Stomach (tissue), 4 donors: Measurements from ENCODE around the gene ARF1.

Source experiments
- EP300 ChIP-seq: sonication (generic); formaldehyde crosslinking; IDR thresholded peaks from one replicate; pipeline ENCODE4 v1.6.1; 2017; ENCODE audit warnings: antibody characterized with exemption
- POLR2A ChIP-seq, 4 donors: fragments of 450-650 bp; IDR thresholded peaks; one replicate each; pipeline ENCODE4 v1.6.1; 2016; ENCODE audit warnings: antibody characterized with exemption in 4 of 4, control low read depth in 2 of 4, mild to moderate bottlenecking in 1 of 4, moderate library complexity in 1 of 4
- POLR2AphosphoS5 ChIP-seq, 3 donors: sonication (generic); formaldehyde crosslinking; IDR thresholded peaks; one replicate each; pipeline ENCODE4 v1.6.1; 2016; ENCODE audit warnings: antibody characterized with exemption in 3 of 3
- TF ChIP-seq, protein P1 (sequence below), 7 experiments: fragments of 450-650 bp in 4 of 7; fragments of 200-600 bp in 3 of 7; sonication (generic) in 3 of 7; IDR thresholded peaks; one replicate each; pipeline ENCODE4 v1.5.1; 2016 to 2019; ENCODE audit warnings: antibody characterized with exemption in 7 of 7, control low read depth in 2 of 7, mild to moderate bottlenecking in 1 of 7

DNA sequence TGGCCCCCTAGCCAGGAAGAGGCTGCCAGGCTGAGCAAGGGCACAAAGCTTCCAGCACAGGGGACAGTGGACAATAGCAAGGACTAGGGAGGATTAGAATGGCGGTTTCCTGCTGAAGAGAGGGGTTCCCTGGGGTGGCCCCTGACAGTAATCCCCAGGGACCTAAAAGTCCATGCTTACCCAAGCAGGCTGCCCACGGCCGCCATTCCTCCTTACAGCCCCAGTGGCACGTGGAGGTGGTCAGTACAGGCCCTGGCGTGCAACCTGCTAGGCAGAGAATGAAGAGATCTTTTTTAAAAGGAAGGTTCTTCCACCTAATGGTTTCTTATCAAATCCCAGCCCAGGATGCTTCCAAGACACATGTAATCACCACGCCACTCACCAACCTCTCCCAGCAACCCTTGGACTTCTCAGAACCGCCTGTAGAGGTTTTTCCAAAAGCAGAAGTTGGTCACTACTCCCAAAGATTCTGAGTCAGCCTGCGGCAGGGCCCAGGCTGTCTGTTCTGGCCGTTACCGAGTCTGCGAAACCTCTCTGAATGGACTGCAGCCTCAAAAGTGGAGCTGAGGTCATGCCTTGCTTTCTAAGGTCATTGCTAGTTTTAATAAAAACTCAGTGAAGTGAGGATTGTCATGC, 25.7 kb downstream of the ARF1 start:
- TF ChIP-seq POLR2AphosphoS5 (IDR thresholded peaks at IDR 0.05) (no peak), POLR2A (IDR thresholded peaks at IDR 0.05) (no peak), EP300 (no peak)
- TF ChIP-seq, protein P1, sequence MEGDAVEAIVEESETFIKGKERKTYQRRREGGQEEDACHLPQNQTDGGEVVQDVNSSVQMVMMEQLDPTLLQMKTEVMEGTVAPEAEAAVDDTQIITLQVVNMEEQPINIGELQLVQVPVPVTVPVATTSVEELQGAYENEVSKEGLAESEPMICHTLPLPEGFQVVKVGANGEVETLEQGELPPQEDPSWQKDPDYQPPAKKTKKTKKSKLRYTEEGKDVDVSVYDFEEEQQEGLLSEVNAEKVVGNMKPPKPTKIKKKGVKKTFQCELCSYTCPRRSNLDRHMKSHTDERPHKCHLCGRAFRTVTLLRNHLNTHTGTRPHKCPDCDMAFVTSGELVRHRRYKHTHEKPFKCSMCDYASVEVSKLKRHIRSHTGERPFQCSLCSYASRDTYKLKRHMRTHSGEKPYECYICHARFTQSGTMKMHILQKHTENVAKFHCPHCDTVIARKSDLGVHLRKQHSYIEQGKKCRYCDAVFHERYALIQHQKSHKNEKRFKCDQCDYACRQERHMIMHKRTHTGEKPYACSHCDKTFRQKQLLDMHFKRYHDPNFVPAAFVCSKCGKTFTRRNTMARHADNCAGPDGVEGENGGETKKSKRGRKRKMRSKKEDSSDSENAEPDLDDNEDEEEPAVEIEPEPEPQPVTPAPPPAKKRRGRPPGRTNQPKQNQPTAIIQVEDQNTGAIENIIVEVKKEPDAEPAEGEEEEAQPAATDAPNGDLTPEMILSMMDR (IDR thresholded peaks at IDR 0.05) = no peak
